Activated CD8-positive, alpha-beta memory T cell treated with anti-CD3 and anti-CD28 coated beads for 24 hours (primary cell): ENCODE results near the gene RTN4.

ENCODE experiments used
- DNase-seq: peaks from one replicate; pipeline ENCODE4 v3.0.0-alpha.2; 2020

RTN4 gene

GRCh38 chr2:55031505-55031904, 18.7 kb downstream of the RTN4 start:
- DNase-seq: no peak

- no peak for DNase-seq
These were observed 19.5 kb downstream of the RTN4 start for GRCh38 chr2:55030766-55031165.

- no peak for DNase-seq
These were observed 21.2 kb downstream of the RTN4 start for GRCh38 chr2:55029098-55029497.

GRCh38 chr2:55027226-55027625, 23.0 kb downstream of the RTN4 start:
- no peak for DNase-seq

- no peak for DNase-seq
These were observed 24.0 kb downstream of the RTN4 start for GRCh38 chr2:55026202-55026601.

- DNase-seq: no peak
These were observed 24.6 kb downstream of the RTN4 start for GRCh38 chr2:55025627-55026026.

GRCh38 chr2:55025082-55025481, 25.2 kb downstream of the RTN4 start:
- no peak for DNase-seq

- no peak for DNase-seq
These were observed 27.8 kb downstream of the RTN4 start for GRCh38 chr2:55022476-55022875.

- no peak for DNase-seq
These were observed 30.6 kb downstream of the RTN4 start for GRCh38 chr2:55019526-55020258.

- DNase-seq: no peak
These were observed 31.6 kb downstream of the RTN4 start for GRCh38 chr2:55018619-55019018.

- no peak for DNase-seq
These were observed 32.4 kb downstream of the RTN4 start for GRCh38 chr2:55017880-55018279.

GRCh38 chr2:55017428-55017827, 32.8 kb downstream of the RTN4 start:
- DNase-seq: no peak

GRCh38 chr2:55014962-55015939, 35.0 kb downstream of the RTN4 start:
- DNase-seq: no peak

- no peak for DNase-seq
These were observed 36.3 kb downstream of the RTN4 start for GRCh38 chr2:55013936-55014335.

- no peak for DNase-seq
These were observed 37.4 kb downstream of the RTN4 start for GRCh38 chr2:55012672-55013484.

- no peak for DNase-seq
These were observed 38.2 kb downstream of the RTN4 start for GRCh38 chr2:55011831-55012671.

- DNase-seq: no peak
These were observed 39.3 kb downstream of the RTN4 start for GRCh38 chr2:55010915-55011314.

- DNase-seq: no peak
These were observed 40.1 kb downstream of the RTN4 start for GRCh38 chr2:55010149-55010591.

- no peak for DNase-seq
These were observed 40.8 kb downstream of the RTN4 start for GRCh38 chr2:55009277-55010060.

GRCh38 chr2:55006306-55006705, 43.9 kb downstream of the RTN4 start:
- DNase-seq: no peak
